Fibroblast of skin of left quadriceps (primary cell): ENCODE measurements around the gene GPR151.
A peak's percentile ranks its signal among the peaks of the same experiment; 100 is the strongest.

Source experiments
- DNase-seq, 2 experiments: peaks; one replicate each; pipeline ENCODE4 v3.0.0-alpha.2; 2013; ENCODE audit warnings: low read depth in 2 of 2

Gene GPR151

GRCh38 chr5:146520731-146521130 lies 4.7 kb upstream of the GPR151 start:
- DNase-seq: no peak

- no peak for DNase-seq
Observed at GRCh38 chr5:146519554-146519953, 3.6 kb upstream of the GPR151 start.

- DNase-seq: no peak
Observed at GRCh38 chr5:146515473-146516150, 378 bp downstream of the GPR151 start.

- no peak for DNase-seq
Observed at GRCh38 chr5:146514575-146514974, 1.4 kb downstream of the GPR151 start.

GRCh38 chr5:146513462-146513861 lies 2.5 kb downstream of the GPR151 start:
- DNase-seq: no peak

- peak; percentile 16 to 18 for DNase-seq
Observed at GRCh38 chr5:146510559-146511125, 5.3 kb downstream of the GPR151 start.

- no peak for DNase-seq
Observed at GRCh38 chr5:146507428-146507827, 8.6 kb downstream of the GPR151 start.

- no peak for DNase-seq
Observed at GRCh38 chr5:146499680-146500079, 16.3 kb downstream of the GPR151 start.

- DNase-seq: no peak
Observed at GRCh38 chr5:146494656-146495055, 21.3 kb downstream of the GPR151 start.

GRCh38 chr5:146490089-146490843 lies 25.7 kb downstream of the GPR151 start:
- no peak for DNase-seq

- DNase-seq: no peak
Observed at GRCh38 chr5:146484714-146485391, 31.1 kb downstream of the GPR151 start.

GRCh38 chr5:146482775-146483174 lies 33.2 kb downstream of the GPR151 start:
- no peak for DNase-seq

- DNase-seq: no peak
Observed at GRCh38 chr5:146475906-146476305, 40.1 kb downstream of the GPR151 start.

- DNase-seq: no peak
Observed at GRCh38 chr5:146475190-146475780, 40.7 kb downstream of the GPR151 start.

- DNase-seq: no peak
Observed at GRCh38 chr5:146474065-146474464, 41.9 kb downstream of the GPR151 start.

- DNase-seq: no peak
Observed at GRCh38 chr5:146467760-146468159, 48.2 kb downstream of the GPR151 start.

GRCh38 chr5:146466521-146467349 lies 49.3 kb downstream of the GPR151 start:
- no peak for DNase-seq

- no peak for DNase-seq
Observed at GRCh38 chr5:146463446-146463845, 52.5 kb downstream of the GPR151 start.
